ENCODE results near the gene NCR2. TPM values are rescaled to one million over a fixed set of nuclear protein-coding genes. Genes with fewer than 3 reads are reported as not detected.

The NCR2 gene
- total and polyA plus RNA-seq, 3 experiments from 2014 or later, result not detected

- Histone ChIP-seq H3K4me3 (ENCODE audit: low read length) (no peak overlapping the region), H3K27me3 (ENCODE audit: insufficient read depth, low read length, poor library complexity, severe bottlenecking) (no peaks in the 10 kb centered on the region), H3K36me3 (ENCODE audit: insufficient read depth, low read length) (no peaks in the 10 kb centered on the region), H3K9me3 (ENCODE audit: low read length) (no peaks in the 10 kb centered on the region), H3K27ac (ENCODE audit: low read depth, low read length) (no peak overlapping the region), H3K4me1 (ENCODE audit: insufficient read depth, low read length) (peaks cover 23% of the 10 kb centered on the region)
- Mint-ChIP-seq H3K4me1 (peaks cover 28 to 34% (median 30%) of the 10 kb centered on the region in 3 donors), H3K27ac (peak overlapping the region in 3 of 8 donors; percentile 37 to 59 (median 47)), H3K4me3 (no peak overlapping the region), H3K9me3 (no peaks in the 10 kb centered on the region), H3K36me3 (no peaks in the 10 kb centered on the region), H3K27me3 (no peaks in the 10 kb centered on the region)
- CTCF ChIA-PET, result no interaction called here
- no peak for DNase-seq
- POLR2A ChIA-PET, result no interaction called here
Observed at GRCh38 chr6:41342241-41342640, 6.8 kb downstream of the NCR2 start.

- peak overlapping the region in 4 of 8 donors; percentile 26 to 99 (median 48) for H3K27ac Mint-ChIP-seq
Observed at GRCh38 chr6:41343641-41344187, 8.3 kb downstream of the NCR2 start.

GRCh38 chr6:41344876-41345275 is 9.5 kb downstream of the NCR2 start:
- peak overlapping the region in 6 of 7 donors; percentile 6 to 81 (median 61) for H3K4me3 Mint-ChIP-seq
- Histone ChIP-seq H3K4me3 (ENCODE audit: low read length) (no peak overlapping the region), H3K27ac (ENCODE audit: low read depth, low read length) (no peak overlapping the region), H3K27me3 (ENCODE audit: insufficient read depth, low read length, poor library complexity, severe bottlenecking) (no peaks in the 10 kb centered on the region), H3K9me3 (ENCODE audit: low read length) (no peaks in the 10 kb centered on the region), H3K4me1 (ENCODE audit: insufficient read depth, low read length) (peaks cover 23% of the 10 kb centered on the region), H3K36me3 (ENCODE audit: insufficient read depth, low read length) (no peaks in the 10 kb centered on the region)
- DNase-seq, result peak in 3 of 5 donors; percentile 55 to 61 (median 58)
- H3K27ac Mint-ChIP-seq, result peak overlapping the region; percentile 56 to 99 (median 94)
- CTCF ChIA-PET, result interaction anchor here (1.2 to 1.9 kb wide), 3 partner anchors 11 to 25 kb away, joined by 4 to 14 read pairs (median 7); no protein-coding TSS in a partner anchor
- H3K36me3 Mint-ChIP-seq, result peaks cover 0 to 4% (median 2%) of the 10 kb centered on the region in 3 donors
- H3K4me1 Mint-ChIP-seq, result peaks cover 28 to 30% (median 29%) of the 10 kb centered on the region in 3 donors
- H3K27me3 Mint-ChIP-seq, result peaks cover 3 to 7% of the 10 kb centered on the region in 2 donors
- POLR2A ChIA-PET, result interaction anchor here (1.6 kb wide), 1 partner anchor 11 kb away, joined by 12 read pairs; no protein-coding TSS in a partner anchor
- peaks cover 0 to 4% (median 0%) of the 10 kb centered on the region in 5 donors for H3K9me3 Mint-ChIP-seq

More at GRCh38 chr6:41343641-41344187, 8.3 kb downstream of the NCR2 start:
- Mint-ChIP-seq H3K36me3 (peaks cover 0 to 3% (median 2%) of the 10 kb centered on the region in 3 donors), H3K27me3 (no peaks in the 10 kb centered on the region), H3K9me3 (peaks cover 0 to 3% (median 0%) of the 10 kb centered on the region in 5 donors), H3K4me3 (no peak overlapping the region), H3K4me1 (peaks cover 28 to 30% (median 29%) of the 10 kb centered on the region in 3 donors)
- no peak overlapping the region for H3K4me3 ChIP-seq (ENCODE audit: low read length)
- DNase-seq, result no peak
- H3K36me3 ChIP-seq (ENCODE audit: insufficient read depth, low read length), result no peaks in the 10 kb centered on the region
- H3K9me3 ChIP-seq (ENCODE audit: low read length), result no peaks in the 10 kb centered on the region
- H3K4me1 ChIP-seq (ENCODE audit: insufficient read depth, low read length), result peaks cover 23% of the 10 kb centered on the region
- no peaks in the 10 kb centered on the region for H3K27me3 ChIP-seq (ENCODE audit: insufficient read depth, low read length, poor library complexity, severe bottlenecking)
- no peak overlapping the region for H3K27ac ChIP-seq (ENCODE audit: low read depth, low read length)
- POLR2A ChIA-PET, result no interaction called here
- CTCF ChIA-PET, result interaction anchor here (1.5 kb wide), 1 partner anchor 10 kb away, joined by 3 read pairs; no protein-coding TSS in a partner anchor

GRCh38 chr6:41345901-41346300 is 10.5 kb downstream of the NCR2 start:
- no peaks in the 10 kb centered on the region for H3K36me3 ChIP-seq (ENCODE audit: insufficient read depth, low read length)
- peak overlapping the region in 5 of 8 donors; percentile 44 to 99 (median 92) for H3K27ac Mint-ChIP-seq
- peaks cover 5 to 18% of the 10 kb centered on the region in 2 donors for H3K27me3 Mint-ChIP-seq
- H3K4me1 Mint-ChIP-seq, result peaks cover 28 to 30% (median 29%) of the 10 kb centered on the region in 3 donors
- H3K27ac ChIP-seq (ENCODE audit: low read depth, low read length), result no peak overlapping the region
- no peak for DNase-seq
- peaks cover 0 to 4% (median 0%) of the 10 kb centered on the region in 5 donors for H3K9me3 Mint-ChIP-seq
- H3K9me3 ChIP-seq (ENCODE audit: low read length), result no peaks in the 10 kb centered on the region
- peaks cover 0 to 4% (median 2%) of the 10 kb centered on the region in 3 donors for H3K36me3 Mint-ChIP-seq
- no peaks in the 10 kb centered on the region for H3K27me3 ChIP-seq (ENCODE audit: insufficient read depth, low read length, poor library complexity, severe bottlenecking)
- H3K4me3 ChIP-seq (ENCODE audit: low read length), result no peak overlapping the region
- CTCF ChIA-PET, result interaction anchor here (1.9 kb wide), 2 partner anchors 12 to 23 kb away, joined by 7 to 14 read pairs; no protein-coding TSS in a partner anchor
- peaks cover 23% of the 10 kb centered on the region for H3K4me1 ChIP-seq (ENCODE audit: insufficient read depth, low read length)
- POLR2A ChIA-PET, result interaction anchor here (1.6 kb wide), 1 partner anchor 12 kb away, joined by 12 read pairs; no protein-coding TSS in a partner anchor
- H3K4me3 Mint-ChIP-seq, result peak overlapping the region in 3 of 7 donors; percentile 2 to 29 (median 4)

- Mint-ChIP-seq H3K9me3 (peaks cover 0 to 4% (median 0%) of the 10 kb centered on the region in 5 donors), H3K27ac (peak overlapping the region in 4 of 8 donors; percentile 44 to 92 (median 82)), H3K27me3 (peaks cover 5 to 22% of the 10 kb centered on the region in 2 donors), H3K36me3 (peaks cover 0 to 4% (median 2%) of the 10 kb centered on the region in 3 donors), H3K4me1 (peaks cover 28 to 30% (median 29%) of the 10 kb centered on the region in 3 donors), H3K4me3 (peak overlapping the region in 1 of 7 donors; percentile 79)
- ChIA-PET CTCF (no interaction called here), POLR2A (no interaction called here)
- H3K4me3 ChIP-seq (ENCODE audit: low read length), result no peak overlapping the region
- H3K27ac ChIP-seq (ENCODE audit: low read depth, low read length), result no peak overlapping the region
- H3K4me1 ChIP-seq (ENCODE audit: insufficient read depth, low read length), result peaks cover 23% of the 10 kb centered on the region
- no peaks in the 10 kb centered on the region for H3K27me3 ChIP-seq (ENCODE audit: insufficient read depth, low read length, poor library complexity, severe bottlenecking)
- DNase-seq, result no peak
- H3K36me3 ChIP-seq (ENCODE audit: insufficient read depth, low read length), result no peaks in the 10 kb centered on the region
- H3K9me3 ChIP-seq (ENCODE audit: low read length), result no peaks in the 10 kb centered on the region
Observed at GRCh38 chr6:41346441-41346840, 11.0 kb downstream of the NCR2 start.

- Histone ChIP-seq H3K36me3 (ENCODE audit: insufficient read depth, low read length) (no peaks in the 10 kb centered on the region), H3K27me3 (ENCODE audit: insufficient read depth, low read length, poor library complexity, severe bottlenecking) (no peaks in the 10 kb centered on the region), H3K9me3 (ENCODE audit: low read length) (no peaks in the 10 kb centered on the region), H3K27ac (ENCODE audit: low read depth, low read length) (no peak overlapping the region), H3K4me3 (ENCODE audit: low read length) (no peak overlapping the region), H3K4me1 (ENCODE audit: insufficient read depth, low read length) (peaks cover 23% of the 10 kb centered on the region)
- H3K4me1 Mint-ChIP-seq, result peaks cover 28 to 30% (median 29%) of the 10 kb centered on the region in 3 donors
- DNase-seq, result no peak
- ChIA-PET POLR2A (no interaction called here), CTCF (no interaction called here)
- no peak overlapping the region for H3K4me3 Mint-ChIP-seq
- peak overlapping the region in 5 of 8 donors; percentile 18 to 54 (median 36) for H3K27ac Mint-ChIP-seq
- H3K27me3 Mint-ChIP-seq, result peaks cover 9 to 25% of the 10 kb centered on the region in 2 donors
- peaks cover 0 to 4% (median 2%) of the 10 kb centered on the region in 3 donors for H3K36me3 Mint-ChIP-seq
- peaks cover 0 to 4% (median 0%) of the 10 kb centered on the region in 5 donors for H3K9me3 Mint-ChIP-seq
Observed at GRCh38 chr6:41347378-41348050, 12.1 kb downstream of the NCR2 start.

- Histone ChIP-seq H3K9me3 (ENCODE audit: low read length) (no peaks in the 10 kb centered on the region), H3K27me3 (ENCODE audit: insufficient read depth, low read length, poor library complexity, severe bottlenecking) (no peaks in the 10 kb centered on the region), H3K4me1 (ENCODE audit: insufficient read depth, low read length) (peaks cover 23% of the 10 kb centered on the region), H3K36me3 (ENCODE audit: insufficient read depth, low read length) (no peaks in the 10 kb centered on the region), H3K4me3 (ENCODE audit: low read length) (no peak overlapping the region), H3K27ac (ENCODE audit: low read depth, low read length) (no peak overlapping the region)
- CTCF ChIA-PET, result interaction anchor here (1.4 to 2.4 kb wide), 2 partner anchors 15 to 20 kb away, joined by 6 to 10 read pairs; no protein-coding TSS in a partner anchor
- H3K27me3 Mint-ChIP-seq, result peaks cover 11 to 25% of the 10 kb centered on the region in 2 donors
- peaks cover 0 to 4% (median 0%) of the 10 kb centered on the region in 5 donors for H3K9me3 Mint-ChIP-seq
- H3K4me3 Mint-ChIP-seq, result no peak overlapping the region
- POLR2A ChIA-PET, result no interaction called here
- peaks cover 0 to 4% (median 2%) of the 10 kb centered on the region in 3 donors for H3K36me3 Mint-ChIP-seq
- H3K4me1 Mint-ChIP-seq, result peaks cover 25 to 28% (median 27%) of the 10 kb centered on the region in 3 donors
- H3K27ac Mint-ChIP-seq, result no peak overlapping the region
- no peak for DNase-seq
Observed at GRCh38 chr6:41348934-41349333, 13.5 kb downstream of the NCR2 start.

Data from CD8-positive, alpha-beta memory T cell (primary cell).